ENCODE data around the gene PRR3. TPM values are rescaled to one million over a fixed set of nuclear protein-coding genes. Genes with fewer than 3 reads are reported as not detected.

PRR3 gene
- total and polyA plus RNA-seq, 2 of the 13 experiments (the other 11 are each of a cell fraction or from before 2014, with no cell fraction given): 14.6 to 21.2 TPM

DNA sequence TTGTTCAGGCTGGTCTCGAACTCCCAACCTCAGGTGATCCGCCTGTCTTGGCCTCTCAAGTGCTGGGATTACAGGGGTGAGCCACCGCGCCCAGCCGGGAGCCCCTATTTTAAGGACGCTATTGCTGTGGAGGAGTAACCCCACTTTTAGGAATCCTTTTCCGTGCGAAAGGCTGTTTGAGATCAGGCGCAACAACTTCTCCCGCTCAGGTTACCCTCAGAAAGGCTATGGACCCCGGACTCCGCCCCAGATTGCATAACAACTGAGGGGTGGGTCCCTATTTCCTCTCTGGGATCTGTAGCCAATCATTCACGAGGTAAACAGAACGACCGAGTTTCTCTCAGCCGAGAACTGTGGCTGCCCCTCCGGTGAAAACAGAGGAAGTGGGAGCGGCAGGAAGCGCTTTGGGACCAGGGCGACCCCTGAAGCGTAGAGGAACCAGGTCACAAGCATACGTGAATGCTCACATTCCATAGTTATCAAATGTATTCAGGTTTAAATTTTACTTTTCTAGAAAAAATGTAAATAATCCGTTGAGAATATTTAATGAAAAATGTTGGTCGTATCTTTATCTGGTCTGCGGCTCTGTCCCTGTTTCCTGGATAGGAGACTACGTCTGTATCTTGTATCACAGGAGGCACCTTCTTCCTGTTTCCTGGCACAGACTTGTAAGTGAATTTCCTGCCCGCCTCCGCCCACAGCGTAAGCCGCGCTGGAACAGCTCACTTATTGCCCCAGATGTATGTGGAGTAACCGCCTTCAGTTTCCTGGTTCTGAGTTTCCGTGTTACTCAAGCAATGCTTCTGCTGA lies 40.9 kb upstream of the PRR3 start (continued):
- TF ChIP-seq, protein P1, sequence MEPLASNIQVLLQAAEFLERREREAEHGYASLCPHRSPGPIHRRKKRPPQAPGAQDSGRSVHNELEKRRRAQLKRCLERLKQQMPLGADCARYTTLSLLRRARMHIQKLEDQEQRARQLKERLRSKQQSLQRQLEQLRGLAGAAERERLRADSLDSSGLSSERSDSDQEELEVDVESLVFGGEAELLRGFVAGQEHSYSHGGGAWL (CRISPR knock-in tag; IDR thresholded peaks at IDR 0.05): no peak
- TF ChIP-seq RBM39 (IDR thresholded peaks at IDR 0.05; ENCODE audit: low read depth, low read length, poor library complexity, severe bottlenecking): no peak
- TF ChIP-seq, protein P2, sequence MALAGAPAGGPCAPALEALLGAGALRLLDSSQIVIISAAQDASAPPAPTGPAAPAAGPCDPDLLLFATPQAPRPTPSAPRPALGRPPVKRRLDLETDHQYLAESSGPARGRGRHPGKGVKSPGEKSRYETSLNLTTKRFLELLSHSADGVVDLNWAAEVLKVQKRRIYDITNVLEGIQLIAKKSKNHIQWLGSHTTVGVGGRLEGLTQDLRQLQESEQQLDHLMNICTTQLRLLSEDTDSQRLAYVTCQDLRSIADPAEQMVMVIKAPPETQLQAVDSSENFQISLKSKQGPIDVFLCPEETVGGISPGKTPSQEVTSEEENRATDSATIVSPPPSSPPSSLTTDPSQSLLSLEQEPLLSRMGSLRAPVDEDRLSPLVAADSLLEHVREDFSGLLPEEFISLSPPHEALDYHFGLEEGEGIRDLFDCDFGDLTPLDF (CRISPR knock-in tag; IDR thresholded peaks at IDR 0.05): no peak
- no peak; the same call in 1 of the 2 replicates for TF ChIP-seq ZNF264 (CRISPR knock-in tag; IDR thresholded peaks at IDR 0.05)
- peak; percentile 24; the same call in 1 of the 2 replicates for TF ChIP-seq BRCA1 (CRISPR knock-in tag; IDR thresholded peaks at IDR 0.05)
- TF ChIP-seq, protein P3, sequence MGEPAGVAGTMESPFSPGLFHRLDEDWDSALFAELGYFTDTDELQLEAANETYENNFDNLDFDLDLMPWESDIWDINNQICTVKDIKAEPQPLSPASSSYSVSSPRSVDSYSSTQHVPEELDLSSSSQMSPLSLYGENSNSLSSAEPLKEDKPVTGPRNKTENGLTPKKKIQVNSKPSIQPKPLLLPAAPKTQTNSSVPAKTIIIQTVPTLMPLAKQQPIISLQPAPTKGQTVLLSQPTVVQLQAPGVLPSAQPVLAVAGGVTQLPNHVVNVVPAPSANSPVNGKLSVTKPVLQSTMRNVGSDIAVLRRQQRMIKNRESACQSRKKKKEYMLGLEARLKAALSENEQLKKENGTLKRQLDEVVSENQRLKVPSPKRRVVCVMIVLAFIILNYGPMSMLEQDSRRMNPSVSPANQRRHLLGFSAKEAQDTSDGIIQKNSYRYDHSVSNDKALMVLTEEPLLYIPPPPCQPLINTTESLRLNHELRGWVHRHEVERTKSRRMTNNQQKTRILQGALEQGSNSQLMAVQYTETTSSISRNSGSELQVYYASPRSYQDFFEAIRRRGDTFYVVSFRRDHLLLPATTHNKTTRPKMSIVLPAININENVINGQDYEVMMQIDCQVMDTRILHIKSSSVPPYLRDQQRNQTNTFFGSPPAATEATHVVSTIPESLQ (CRISPR knock-in tag; conservative IDR thresholded peaks at IDR 0.05): 0 out of 2 replicates have a peak, but pooled peaks have one; percentile 61
- no peak for TF ChIP-seq NCOA1 (CRISPR knock-in tag; IDR thresholded peaks at IDR 0.05)
- 0 out of 2 replicates have a peak, but pooled peaks have one; percentile 33 for TF ChIP-seq ZNF724P (CRISPR knock-in tag; IDR thresholded peaks at IDR 0.05; ENCODE audit: borderline replicate concordance)
- no peak for TF ChIP-seq ZBTB8A (CRISPR knock-in tag; IDR thresholded peaks at IDR 0.05; ENCODE audit: borderline replicate concordance, low read depth)
- TF ChIP-seq, protein P4, sequence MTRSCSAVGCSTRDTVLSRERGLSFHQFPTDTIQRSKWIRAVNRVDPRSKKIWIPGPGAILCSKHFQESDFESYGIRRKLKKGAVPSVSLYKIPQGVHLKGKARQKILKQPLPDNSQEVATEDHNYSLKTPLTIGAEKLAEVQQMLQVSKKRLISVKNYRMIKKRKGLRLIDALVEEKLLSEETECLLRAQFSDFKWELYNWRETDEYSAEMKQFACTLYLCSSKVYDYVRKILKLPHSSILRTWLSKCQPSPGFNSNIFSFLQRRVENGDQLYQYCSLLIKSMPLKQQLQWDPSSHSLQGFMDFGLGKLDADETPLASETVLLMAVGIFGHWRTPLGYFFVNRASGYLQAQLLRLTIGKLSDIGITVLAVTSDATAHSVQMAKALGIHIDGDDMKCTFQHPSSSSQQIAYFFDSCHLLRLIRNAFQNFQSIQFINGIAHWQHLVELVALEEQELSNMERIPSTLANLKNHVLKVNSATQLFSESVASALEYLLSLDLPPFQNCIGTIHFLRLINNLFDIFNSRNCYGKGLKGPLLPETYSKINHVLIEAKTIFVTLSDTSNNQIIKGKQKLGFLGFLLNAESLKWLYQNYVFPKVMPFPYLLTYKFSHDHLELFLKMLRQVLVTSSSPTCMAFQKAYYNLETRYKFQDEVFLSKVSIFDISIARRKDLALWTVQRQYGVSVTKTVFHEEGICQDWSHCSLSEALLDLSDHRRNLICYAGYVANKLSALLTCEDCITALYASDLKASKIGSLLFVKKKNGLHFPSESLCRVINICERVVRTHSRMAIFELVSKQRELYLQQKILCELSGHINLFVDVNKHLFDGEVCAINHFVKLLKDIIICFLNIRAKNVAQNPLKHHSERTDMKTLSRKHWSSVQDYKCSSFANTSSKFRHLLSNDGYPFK (CRISPR knock-in tag; IDR thresholded peaks at IDR 0.05; ENCODE audit: borderline replicate concordance): peak; percentile 54; the same call in 1 of the 2 replicates
- TF ChIP-seq EHMT2 (IDR thresholded peaks at IDR 0.05; ENCODE audit: borderline replicate concordance, low read depth, low read length): no peak
- no peak for TF ChIP-seq SYNCRIP (IDR thresholded peaks at IDR 0.05; ENCODE audit: insufficient read depth, low read depth, low read length)
- TF ChIP-seq, protein P5, sequence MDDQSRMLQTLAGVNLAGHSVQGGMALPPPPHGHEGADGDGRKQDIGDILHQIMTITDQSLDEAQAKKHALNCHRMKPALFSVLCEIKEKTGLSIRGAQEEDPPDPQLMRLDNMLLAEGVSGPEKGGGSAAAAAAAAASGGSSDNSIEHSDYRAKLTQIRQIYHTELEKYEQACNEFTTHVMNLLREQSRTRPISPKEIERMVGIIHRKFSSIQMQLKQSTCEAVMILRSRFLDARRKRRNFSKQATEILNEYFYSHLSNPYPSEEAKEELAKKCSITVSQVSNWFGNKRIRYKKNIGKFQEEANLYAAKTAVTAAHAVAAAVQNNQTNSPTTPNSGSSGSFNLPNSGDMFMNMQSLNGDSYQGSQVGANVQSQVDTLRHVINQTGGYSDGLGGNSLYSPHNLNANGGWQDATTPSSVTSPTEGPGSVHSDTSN (CRISPR knock-in tag; IDR thresholded peaks at IDR 0.05; ENCODE audit: borderline replicate concordance): no peak
- peak; percentile 89 for TF ChIP-seq ERF (CRISPR knock-in tag; IDR thresholded peaks at IDR 0.05)
- TF ChIP-seq, protein P6, sequence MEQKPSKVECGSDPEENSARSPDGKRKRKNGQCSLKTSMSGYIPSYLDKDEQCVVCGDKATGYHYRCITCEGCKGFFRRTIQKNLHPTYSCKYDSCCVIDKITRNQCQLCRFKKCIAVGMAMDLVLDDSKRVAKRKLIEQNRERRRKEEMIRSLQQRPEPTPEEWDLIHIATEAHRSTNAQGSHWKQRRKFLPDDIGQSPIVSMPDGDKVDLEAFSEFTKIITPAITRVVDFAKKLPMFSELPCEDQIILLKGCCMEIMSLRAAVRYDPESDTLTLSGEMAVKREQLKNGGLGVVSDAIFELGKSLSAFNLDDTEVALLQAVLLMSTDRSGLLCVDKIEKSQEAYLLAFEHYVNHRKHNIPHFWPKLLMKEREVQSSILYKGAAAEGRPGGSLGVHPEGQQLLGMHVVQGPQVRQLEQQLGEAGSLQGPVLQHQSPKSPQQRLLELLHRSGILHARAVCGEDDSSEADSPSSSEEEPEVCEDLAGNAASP (CRISPR knock-in tag; IDR thresholded peaks at IDR 0.05; ENCODE audit: borderline replicate concordance): peak; percentile 64; the same call in 1 of the 2 replicates
- TF ChIP-seq, protein P7, sequence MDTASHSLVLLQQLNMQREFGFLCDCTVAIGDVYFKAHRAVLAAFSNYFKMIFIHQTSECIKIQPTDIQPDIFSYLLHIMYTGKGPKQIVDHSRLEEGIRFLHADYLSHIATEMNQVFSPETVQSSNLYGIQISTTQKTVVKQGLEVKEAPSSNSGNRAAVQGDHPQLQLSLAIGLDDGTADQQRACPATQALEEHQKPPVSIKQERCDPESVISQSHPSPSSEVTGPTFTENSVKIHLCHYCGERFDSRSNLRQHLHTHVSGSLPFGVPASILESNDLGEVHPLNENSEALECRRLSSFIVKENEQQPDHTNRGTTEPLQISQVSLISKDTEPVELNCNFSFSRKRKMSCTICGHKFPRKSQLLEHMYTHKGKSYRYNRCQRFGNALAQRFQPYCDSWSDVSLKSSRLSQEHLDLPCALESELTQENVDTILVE (CRISPR knock-in tag; IDR thresholded peaks at IDR 0.05): peak; percentile 85
- TF ChIP-seq SP5 (CRISPR knock-in tag; IDR thresholded peaks at IDR 0.05; ENCODE audit: borderline replicate concordance, low read depth): peak; percentile 96
